Mesothelial cell of epicardium (in vitro differentiated cells): Measurements from ENCODE around the gene CPA1. TPM values are rescaled to one million over a fixed set of nuclear protein-coding genes. Genes with fewer than 3 reads are reported as not detected.

Source experiments
- DNase-seq, 2 experiments: peaks; one replicate each; pipeline ENCODE4 v3.0.0; 2021; ENCODE audit warnings: low spot score in 2 of 2; ENCODE audit not compliant: unreplicated experiment in 2 of 2
- H3K27ac Mint-ChIP-seq: 2 replicates; pipeline ENCODE4 v1.8.0; 2021; ENCODE audit warnings: mixed read lengths
- H3K27me3 Mint-ChIP-seq: 2 replicates; pipeline ENCODE4 v1.8.0; 2021; ENCODE audit warnings: low read depth, mixed read lengths
- H3K36me3 Mint-ChIP-seq: 2 replicates; pipeline ENCODE4 v1.8.0; 2021; ENCODE audit warnings: mixed read lengths
- H3K4me1 Mint-ChIP-seq: 2 replicates; pipeline ENCODE4 v1.8.0; 2021; ENCODE audit warnings: mixed read lengths
- H3K4me3 Mint-ChIP-seq: 2 replicates; pipeline ENCODE4 v1.8.0; 2021; ENCODE audit warnings: mild to moderate bottlenecking, moderate library complexity, mixed read lengths
- H3K9me3 Mint-ChIP-seq: 2 replicates; pipeline ENCODE4 v1.8.0; 2021; ENCODE audit warnings: mixed read lengths
- CTCF ChIP-seq: fragments of 200-600 bp; sonication (generic); IDR thresholded peaks from one replicate; pipeline ENCODE4 v1.5.0; 2021; ENCODE audit warnings: antibody characterized with exemption; ENCODE audit not compliant: unreplicated experiment
- total RNA-seq: library from RNA; stranded (reverse); gene quantifications from 3 replicates; pipeline ENCODE4 v1.2.1, GENCODE V29; 2021

CPA1 gene
- total RNA-seq, 1 donor from 2014 or later: 1.1 TPM

GRCh38 chr7:130410868-130411541, 30.7 kb downstream of the CPA1 start:
- no peak for TF ChIP-seq CTCF
- Mint-ChIP-seq H3K9me3 (no peaks in the 10 kb centered on the region), H3K27ac (peak overlapping the region; percentile 80), H3K36me3 (no peaks in the 10 kb centered on the region), H3K4me3 (no peak overlapping the region), H3K4me1 (peaks cover 68% of the 10 kb centered on the region), H3K27me3 (no peaks in the 10 kb centered on the region)
- DNase-seq: no peak

- H3K4me1 Mint-ChIP-seq: peaks cover 80% of the 10 kb centered on the region
- peak overlapping the region; percentile 43 for H3K27ac Mint-ChIP-seq
- H3K36me3 Mint-ChIP-seq: no peaks in the 10 kb centered on the region
- H3K27me3 Mint-ChIP-seq: no peaks in the 10 kb centered on the region
- H3K4me3 Mint-ChIP-seq: no peak overlapping the region
- H3K9me3 Mint-ChIP-seq: no peaks in the 10 kb centered on the region
- no peak for TF ChIP-seq CTCF
- DNase-seq: no peak
Observed at GRCh38 chr7:130413201-130413600, 32.9 kb downstream of the CPA1 start.

- H3K36me3 Mint-ChIP-seq: no peaks in the 10 kb centered on the region
- H3K4me1 Mint-ChIP-seq: peaks cover 81% of the 10 kb centered on the region
- no peaks in the 10 kb centered on the region for H3K9me3 Mint-ChIP-seq
- H3K27ac Mint-ChIP-seq: no peak overlapping the region
- DNase-seq: no peak
- H3K4me3 Mint-ChIP-seq: no peak overlapping the region
- no peak for TF ChIP-seq CTCF
- no peaks in the 10 kb centered on the region for H3K27me3 Mint-ChIP-seq
Observed at GRCh38 chr7:130415006-130415405, 34.7 kb downstream of the CPA1 start.

- Mint-ChIP-seq H3K27ac (peak overlapping the region; percentile 91), H3K27me3 (no peaks in the 10 kb centered on the region), H3K4me3 (no peak overlapping the region), H3K4me1 (peaks cover 71% of the 10 kb centered on the region), H3K36me3 (no peaks in the 10 kb centered on the region), H3K9me3 (no peaks in the 10 kb centered on the region)
- no peak for TF ChIP-seq CTCF
- no peak for DNase-seq
Observed at GRCh38 chr7:130417213-130417612, 36.9 kb downstream of the CPA1 start.

GRCh38 chr7:130418306-130418705, 38.0 kb downstream of the CPA1 start:
- no peaks in the 10 kb centered on the region for H3K36me3 Mint-ChIP-seq
- no peaks in the 10 kb centered on the region for H3K9me3 Mint-ChIP-seq
- no peak overlapping the region for H3K4me3 Mint-ChIP-seq
- H3K27me3 Mint-ChIP-seq: no peaks in the 10 kb centered on the region
- DNase-seq: no peak
- no peak for TF ChIP-seq CTCF
- peak overlapping the region; percentile 91 for H3K27ac Mint-ChIP-seq
- H3K4me1 Mint-ChIP-seq: peaks cover 71% of the 10 kb centered on the region
